Nephron (organoid): ENCODE results near the gene RBM28.

Experiments used
- H3K27ac Mint-ChIP-seq, 3 experiments: 2 replicates each; pipeline ENCODE4 v1.8.0; 2020; ENCODE audit warnings: mixed read lengths in 3 of 3, mild to moderate bottlenecking in 2 of 3, moderate library complexity in 1 of 3
- H3K27me3 Mint-ChIP-seq: 2 replicates; pipeline ENCODE4 v1.8.0; 2021; ENCODE audit warnings: low read depth, mild to moderate bottlenecking, moderate library complexity, mixed read lengths
- H3K36me3 Mint-ChIP-seq: 2 replicates; pipeline ENCODE4 v1.8.0; 2020; ENCODE audit warnings: low read depth, mixed read lengths
- H3K4me1 Mint-ChIP-seq: 2 replicates; pipeline ENCODE4 v1.8.0; 2020; ENCODE audit warnings: mixed read lengths
- H3K4me3 Mint-ChIP-seq, 3 experiments: 2 replicates each; pipeline ENCODE4 v1.8.0; 2020; ENCODE audit warnings: mild to moderate bottlenecking in 3 of 3, mixed read lengths in 3 of 3, moderate library complexity in 2 of 3
- H3K9me3 Mint-ChIP-seq: 2 replicates; pipeline ENCODE4 v1.8.0; 2020; ENCODE audit warnings: mixed read lengths
- TF ChIP-seq, protein P1 (sequence below), 3 experiments: fragments of 200-600 bp; sonication (generic); IDR thresholded peaks; one replicate each; pipeline ENCODE4 v1.5.0; 2021; ENCODE audit warnings: antibody characterized with exemption in 3 of 3; ENCODE audit not compliant: unreplicated experiment in 3 of 3

The RBM28 gene

DNA sequence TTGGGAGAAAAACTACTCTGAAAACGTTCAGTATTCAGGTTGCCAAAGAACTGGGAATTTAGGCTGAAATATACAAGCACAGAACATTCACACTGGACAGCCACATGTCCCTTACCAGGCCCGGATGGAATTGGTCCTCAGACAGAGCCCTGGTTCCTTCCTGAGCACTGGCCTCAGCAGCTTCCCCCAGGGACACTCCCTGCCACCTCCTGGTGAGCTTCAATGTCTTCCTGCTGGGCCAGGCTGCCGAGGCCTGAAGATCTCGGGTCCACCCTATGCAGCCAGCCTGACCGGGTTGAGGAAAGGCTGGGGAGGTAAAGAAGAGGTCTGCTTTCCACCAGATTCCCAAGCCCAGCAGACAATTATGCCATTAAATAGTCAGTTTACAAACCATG lies 77.8 kb downstream of the RBM28 start:
- H3K27ac Mint-ChIP-seq = peak overlapping the region in 1 of 3 experiments; percentile 90
- TF ChIP-seq, protein P1, sequence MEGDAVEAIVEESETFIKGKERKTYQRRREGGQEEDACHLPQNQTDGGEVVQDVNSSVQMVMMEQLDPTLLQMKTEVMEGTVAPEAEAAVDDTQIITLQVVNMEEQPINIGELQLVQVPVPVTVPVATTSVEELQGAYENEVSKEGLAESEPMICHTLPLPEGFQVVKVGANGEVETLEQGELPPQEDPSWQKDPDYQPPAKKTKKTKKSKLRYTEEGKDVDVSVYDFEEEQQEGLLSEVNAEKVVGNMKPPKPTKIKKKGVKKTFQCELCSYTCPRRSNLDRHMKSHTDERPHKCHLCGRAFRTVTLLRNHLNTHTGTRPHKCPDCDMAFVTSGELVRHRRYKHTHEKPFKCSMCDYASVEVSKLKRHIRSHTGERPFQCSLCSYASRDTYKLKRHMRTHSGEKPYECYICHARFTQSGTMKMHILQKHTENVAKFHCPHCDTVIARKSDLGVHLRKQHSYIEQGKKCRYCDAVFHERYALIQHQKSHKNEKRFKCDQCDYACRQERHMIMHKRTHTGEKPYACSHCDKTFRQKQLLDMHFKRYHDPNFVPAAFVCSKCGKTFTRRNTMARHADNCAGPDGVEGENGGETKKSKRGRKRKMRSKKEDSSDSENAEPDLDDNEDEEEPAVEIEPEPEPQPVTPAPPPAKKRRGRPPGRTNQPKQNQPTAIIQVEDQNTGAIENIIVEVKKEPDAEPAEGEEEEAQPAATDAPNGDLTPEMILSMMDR (IDR thresholded peaks at IDR 0.05; ENCODE audit: unreplicated experiment in 3 of 3) = no peak
- H3K4me3 Mint-ChIP-seq = no peak overlapping the region
- H3K36me3 Mint-ChIP-seq = no peaks in the 10 kb centered on the region
- H3K27me3 Mint-ChIP-seq = peaks cover 4% of the 10 kb centered on the region
- peaks cover 49% of the 10 kb centered on the region for H3K4me1 Mint-ChIP-seq
- H3K9me3 Mint-ChIP-seq = no peaks in the 10 kb centered on the region

DNA sequence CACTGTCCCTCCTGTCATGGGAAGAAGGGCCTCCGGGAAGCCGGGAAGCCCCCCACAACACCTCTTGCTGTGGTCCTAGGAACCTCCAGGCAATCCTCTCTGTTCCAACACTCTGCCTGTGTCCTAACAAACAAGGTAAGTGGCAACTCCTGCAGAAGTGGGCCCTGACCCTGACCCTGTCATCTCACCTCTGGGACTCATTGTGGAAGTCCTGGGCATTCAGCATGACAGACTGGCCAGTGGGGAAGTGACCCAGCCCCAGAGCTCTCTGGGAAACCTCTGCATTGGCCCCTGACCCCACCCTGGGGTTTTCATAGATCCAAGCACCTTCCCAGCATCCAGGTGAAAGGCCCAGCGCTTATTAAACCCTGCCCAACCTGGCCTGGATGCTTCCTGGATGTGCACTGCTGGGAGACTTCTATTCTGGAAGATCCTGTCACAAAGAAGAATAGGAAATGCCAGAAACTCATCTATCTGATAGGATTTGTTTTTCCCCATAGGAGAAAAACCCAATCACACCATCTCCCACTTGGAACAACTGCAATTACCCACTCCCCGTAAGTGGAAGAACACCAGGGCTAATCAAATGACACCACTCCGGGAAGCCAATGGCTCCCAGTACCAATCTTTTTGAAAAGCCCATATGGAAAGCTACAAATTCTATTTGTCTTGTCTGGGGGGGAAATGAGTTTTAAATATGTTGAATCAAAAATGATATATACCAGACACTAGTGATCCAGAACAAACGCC lies 78.4 kb downstream of the RBM28 start:
- Mint-ChIP-seq H3K9me3 (no peaks in the 10 kb centered on the region), H3K27ac (peak overlapping the region in 1 of 3 experiments; percentile 90), H3K4me3 (no peak overlapping the region), H3K4me1 (peaks cover 55% of the 10 kb centered on the region), H3K36me3 (no peaks in the 10 kb centered on the region), H3K27me3 (peaks cover 4% of the 10 kb centered on the region)
- TF ChIP-seq, protein P1 (IDR thresholded peaks at IDR 0.05; ENCODE audit: unreplicated experiment in 3 of 3) = no peak

DNA sequence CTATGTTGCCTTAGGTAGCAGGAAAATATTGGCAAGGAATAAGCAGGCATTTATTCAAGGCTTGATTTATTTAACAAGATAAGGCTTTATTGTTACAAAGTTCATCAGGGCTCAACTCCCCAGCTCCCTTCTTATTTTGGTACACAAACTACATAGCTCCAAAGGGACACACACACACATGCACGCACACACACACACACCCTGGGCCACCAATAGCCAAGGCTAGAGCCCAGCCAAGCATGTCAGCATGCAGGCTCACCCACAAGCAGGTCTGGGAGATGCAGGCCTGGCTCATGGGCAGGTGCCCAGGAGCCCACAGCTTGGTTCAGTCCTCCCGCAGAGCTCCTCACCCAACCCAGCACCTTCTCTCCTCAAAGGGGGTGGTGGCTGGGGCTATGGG lies 79.2 kb downstream of the RBM28 start:
- Mint-ChIP-seq H3K9me3 (no peaks in the 10 kb centered on the region), H3K27ac (peak overlapping the region in 1 of 3 experiments; percentile 15), H3K36me3 (no peaks in the 10 kb centered on the region), H3K27me3 (peaks cover 4% of the 10 kb centered on the region), H3K4me3 (no peak overlapping the region), H3K4me1 (peaks cover 63% of the 10 kb centered on the region)
- TF ChIP-seq, protein P1 (IDR thresholded peaks at IDR 0.05; ENCODE audit: unreplicated experiment in 3 of 3) = no peak

DNA sequence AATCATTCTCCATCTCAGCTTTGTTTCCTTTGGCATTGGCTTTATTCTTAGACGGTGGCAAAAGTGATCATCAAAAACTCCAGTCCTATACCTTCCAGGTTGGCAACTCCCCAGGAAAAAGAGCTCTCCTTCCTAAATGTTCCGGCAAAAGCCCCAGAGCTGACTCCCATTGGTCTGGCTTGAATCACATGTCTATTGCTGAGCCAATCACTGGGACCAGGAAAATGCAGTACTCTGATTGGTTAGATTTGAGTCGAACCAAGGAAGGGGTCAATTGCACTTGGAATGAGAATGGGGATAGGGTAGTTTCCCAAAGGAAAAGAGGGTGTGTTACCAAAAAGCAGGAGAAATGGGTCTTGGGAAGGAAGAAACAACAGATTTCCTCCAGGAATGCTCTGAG lies 80.3 kb downstream of the RBM28 start:
- no peaks in the 10 kb centered on the region for H3K36me3 Mint-ChIP-seq
- TF ChIP-seq, protein P1 (IDR thresholded peaks at IDR 0.05; ENCODE audit: unreplicated experiment in 3 of 3) = no peak
- no peak overlapping the region for H3K27ac Mint-ChIP-seq
- no peak overlapping the region for H3K4me3 Mint-ChIP-seq
- H3K27me3 Mint-ChIP-seq = peaks cover 4% of the 10 kb centered on the region
- H3K4me1 Mint-ChIP-seq = peaks cover 61% of the 10 kb centered on the region
- no peaks in the 10 kb centered on the region for H3K9me3 Mint-ChIP-seq

DNA sequence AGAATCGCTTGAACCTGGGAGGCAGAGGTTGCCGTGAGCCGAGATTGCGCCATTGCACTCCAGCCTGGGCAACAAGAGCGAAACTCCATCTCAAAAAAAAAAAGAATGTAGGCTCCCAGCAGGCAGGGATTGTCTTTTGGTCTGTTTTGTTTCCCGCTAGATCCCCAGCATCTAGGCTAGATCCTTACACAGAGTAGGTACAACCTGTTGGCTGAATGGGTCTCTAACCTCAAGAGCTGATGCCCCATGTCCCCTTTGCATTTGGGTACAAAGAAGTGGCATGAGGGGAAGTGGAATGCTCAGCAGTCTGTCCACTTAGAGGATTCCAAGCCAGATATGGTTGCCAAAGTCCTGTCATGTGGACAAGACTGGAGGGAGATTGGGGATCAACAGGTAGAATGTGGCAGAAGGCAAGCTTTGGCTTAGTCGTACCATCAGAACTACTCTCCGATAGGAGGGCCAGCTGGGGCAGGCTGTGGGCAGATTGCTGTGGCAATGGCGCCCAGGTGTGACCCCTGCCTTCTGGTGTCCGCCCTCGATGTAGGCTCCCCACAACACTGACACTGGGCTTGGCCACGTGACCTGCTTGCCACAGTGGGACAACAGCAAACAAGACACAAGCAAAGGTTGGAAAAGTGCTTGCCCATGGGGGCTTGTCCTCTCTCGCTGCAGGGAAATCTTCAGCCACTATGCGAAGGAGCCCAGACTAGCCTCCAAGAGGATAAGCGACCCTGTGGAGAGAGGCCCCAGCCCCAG lies 81.3 kb downstream of the RBM28 start:
- TF ChIP-seq, protein P1 (IDR thresholded peaks at IDR 0.05; ENCODE audit: unreplicated experiment in 3 of 3) = no peak
- no peak overlapping the region for H3K27ac Mint-ChIP-seq
- peaks cover 4% of the 10 kb centered on the region for H3K27me3 Mint-ChIP-seq
- no peaks in the 10 kb centered on the region for H3K9me3 Mint-ChIP-seq
- peaks cover 55% of the 10 kb centered on the region for H3K4me1 Mint-ChIP-seq
- no peaks in the 10 kb centered on the region for H3K36me3 Mint-ChIP-seq
- H3K4me3 Mint-ChIP-seq = no peak overlapping the region
